Activated CD4-positive, alpha-beta T cell treated with anti-CD3 and anti-CD28 coated beads for 48 hours (primary cell): ENCODE measurements around the gene GTSF1L.
A peak's percentile ranks its signal among the peaks of the same experiment; 100 is the strongest.

ENCODE experiments used
- DNase-seq: peaks from one replicate; pipeline ENCODE4 v3.0.0-alpha.2; 2020

The GTSF1L gene

GRCh38 chr20:43715511-43715910, 11.3 kb downstream of the GTSF1L start:
- DNase-seq = no peak

GRCh38 chr20:43715044-43715443, 11.8 kb downstream of the GTSF1L start:
- DNase-seq = no peak

DNA sequence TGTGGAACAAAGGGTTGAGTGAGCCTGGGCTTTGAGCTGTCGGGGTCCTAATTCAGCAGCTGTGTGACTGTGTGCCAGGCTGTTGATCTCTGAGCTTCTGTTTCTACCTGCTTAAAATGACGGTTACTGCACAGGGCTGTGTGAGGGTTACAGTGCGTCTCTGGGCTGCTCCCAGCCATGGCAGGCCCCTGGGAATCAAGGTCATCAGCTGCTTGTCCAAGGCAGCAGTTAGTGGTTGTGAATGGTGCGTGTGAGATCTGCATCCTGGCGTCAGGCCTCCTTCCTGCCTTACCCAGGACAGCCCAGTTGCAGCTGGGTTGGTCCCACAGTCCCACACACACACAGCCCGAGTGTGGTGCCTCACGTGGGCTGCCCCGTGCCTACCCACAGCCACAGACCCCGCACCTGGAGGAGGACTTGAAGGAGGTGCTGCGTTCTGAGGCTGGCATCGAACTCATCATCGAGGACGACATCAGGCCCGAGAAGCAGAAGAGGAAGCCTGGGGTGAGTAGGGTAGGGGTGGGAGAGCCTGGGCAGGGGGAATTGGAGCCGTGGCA, 15.6 kb downstream of the GTSF1L start:
- DNase-seq = no peak

DNA sequence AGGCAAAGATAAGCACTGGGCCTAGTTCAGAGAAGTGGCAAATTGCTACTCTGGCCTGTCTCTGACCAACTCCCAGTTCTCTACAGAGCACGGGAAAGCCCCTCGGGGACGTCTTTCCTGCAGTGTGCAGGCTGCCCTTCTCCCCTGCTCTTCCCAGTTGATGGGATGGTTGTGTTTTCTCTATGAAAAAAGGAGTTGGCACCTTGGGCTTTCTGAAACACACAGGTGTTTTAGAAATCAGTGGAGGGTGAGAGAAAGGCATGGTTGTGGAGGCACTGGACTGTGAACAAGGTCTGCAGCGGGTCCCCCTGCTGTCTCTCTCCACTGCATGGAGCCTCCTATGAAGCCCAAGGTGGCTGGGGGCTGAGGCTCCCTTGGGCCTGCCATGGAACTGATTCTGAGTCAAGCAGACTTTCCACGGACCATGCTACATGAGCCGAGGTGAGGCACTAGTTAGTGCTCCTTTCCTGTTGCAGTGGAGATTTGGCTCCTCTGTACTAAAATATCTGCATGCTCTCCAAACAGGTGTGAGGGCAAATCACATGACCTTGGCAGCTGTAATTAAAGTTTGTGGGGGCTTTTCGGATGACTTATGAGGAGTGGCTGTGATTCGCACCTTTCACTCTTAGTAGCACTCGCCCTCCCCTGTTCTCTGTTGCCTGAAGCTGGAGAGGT, 16.3 kb downstream of the GTSF1L start:
- DNase-seq = no peak

GRCh38 chr20:43702502-43702901, 24.3 kb downstream of the GTSF1L start:
- DNase-seq = no peak

- DNase-seq = no peak
These were observed 26.2 kb downstream of the GTSF1L start for GRCh38 chr20:43700627-43701026.

DNA sequence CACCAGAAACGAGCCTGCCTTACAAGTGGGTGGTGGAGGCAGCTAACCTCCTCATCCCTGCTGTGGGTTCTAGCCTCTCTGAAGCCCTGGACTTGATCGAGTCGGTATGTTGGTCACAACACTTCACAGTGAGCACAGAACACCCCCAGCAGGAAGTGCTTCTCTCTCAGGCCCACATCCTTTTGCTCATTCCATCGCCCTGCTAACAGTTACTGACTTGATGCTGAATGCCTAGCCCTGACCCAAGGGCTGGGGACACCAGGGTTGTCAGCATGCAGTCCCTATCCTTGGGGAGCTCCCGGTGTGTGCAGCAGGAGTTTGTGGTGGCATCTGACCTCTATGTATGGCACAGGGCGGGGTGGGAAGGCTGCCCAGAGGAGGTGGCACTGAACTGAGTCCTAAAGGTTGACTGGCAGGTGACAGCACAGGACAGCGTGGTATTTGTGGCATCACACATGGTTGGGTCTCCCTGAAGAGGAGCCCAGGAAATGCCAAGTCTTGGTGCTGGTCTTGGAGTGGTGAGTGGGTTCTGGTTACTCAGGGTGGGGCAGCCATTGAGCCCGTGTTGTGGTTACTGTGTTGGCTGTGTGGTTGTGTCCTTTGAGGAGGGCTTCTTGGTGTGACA, 26.7 kb downstream of the GTSF1L start:
- no peak for DNase-seq

GRCh38 chr20:43695571-43695970, 31.2 kb downstream of the GTSF1L start:
- DNase-seq = no peak

GRCh38 chr20:43694763-43695162, 32.0 kb downstream of the GTSF1L start:
- DNase-seq = no peak

DNA sequence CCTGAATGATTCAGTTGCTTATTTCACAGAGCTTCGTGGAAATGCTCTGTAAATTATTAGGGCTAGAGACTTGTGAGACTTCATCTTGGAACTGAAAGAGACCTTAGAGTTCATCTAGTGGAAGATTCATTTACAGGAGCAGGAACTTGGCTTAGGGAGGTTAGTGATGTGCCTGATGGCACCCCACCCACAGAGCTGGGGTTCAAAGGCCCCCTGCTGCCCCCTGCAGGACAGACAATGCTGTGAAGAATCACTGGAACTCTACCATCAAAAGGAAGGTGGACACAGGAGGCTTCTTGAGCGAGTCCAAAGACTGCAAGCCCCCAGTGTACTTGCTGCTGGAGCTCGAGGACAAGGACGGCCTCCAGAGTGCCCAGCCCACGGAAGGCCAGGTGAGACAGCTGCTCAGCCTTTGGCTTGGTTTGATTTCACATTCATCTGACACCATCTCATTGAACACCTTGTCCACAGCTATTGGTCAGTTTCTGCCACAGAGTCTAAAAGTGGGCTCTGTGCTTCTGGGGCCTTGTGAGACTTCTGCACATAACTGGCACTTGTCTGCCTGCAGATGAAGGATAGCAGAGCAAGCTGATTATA, 34.8 kb downstream of the GTSF1L start:
- DNase-seq = peak; percentile 79

GRCh38 chr20:43690943-43691598, 35.7 kb downstream of the GTSF1L start:
- no peak for DNase-seq

GRCh38 chr20:43689165-43689564, 37.6 kb downstream of the GTSF1L start:
- DNase-seq = peak; percentile 17

DNA sequence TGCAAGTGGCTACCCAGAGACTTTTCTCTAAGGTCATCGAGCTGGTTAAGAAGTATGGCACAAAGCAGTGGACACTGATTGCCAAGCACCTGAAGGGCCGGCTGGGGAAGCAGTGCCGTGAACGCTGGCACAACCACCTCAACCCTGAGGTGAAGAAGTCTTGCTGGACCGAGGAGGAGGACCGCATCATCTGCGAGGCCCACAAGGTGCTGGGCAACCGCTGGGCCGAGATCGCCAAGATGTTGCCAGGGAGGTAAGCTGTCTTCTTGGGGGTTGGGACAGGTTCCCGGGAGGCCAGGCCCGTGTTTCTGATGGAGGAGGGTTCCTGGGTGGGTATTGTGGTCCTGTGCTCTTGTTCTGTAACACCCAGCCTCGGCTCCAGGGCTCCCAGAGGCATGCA, 40.0 kb downstream of the GTSF1L start:
- no peak for DNase-seq

GRCh38 chr20:43682446-43682845, 44.4 kb downstream of the GTSF1L start:
- DNase-seq = no peak

DNA sequence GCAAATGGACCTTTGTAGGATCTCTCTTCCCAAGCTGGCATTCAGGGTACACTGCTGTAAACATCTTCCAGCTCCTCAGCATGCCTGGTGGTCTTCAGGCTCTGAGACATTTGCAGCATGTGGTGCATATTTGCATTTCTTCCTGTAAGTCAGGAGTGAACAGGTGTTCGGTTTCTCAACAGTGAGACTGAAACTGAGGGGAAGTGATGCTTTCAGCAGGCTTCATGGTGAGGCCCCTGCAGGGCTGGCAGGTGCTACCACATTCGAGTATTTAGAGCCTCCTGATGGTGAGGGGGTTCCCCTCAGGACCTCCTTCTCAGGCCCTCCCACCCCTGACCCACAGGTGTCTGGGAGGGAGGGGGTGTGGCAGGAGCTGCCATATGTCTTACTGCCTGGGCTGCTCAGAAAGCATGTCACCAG, 44.8 kb downstream of the GTSF1L start:
- no peak for DNase-seq

DNA sequence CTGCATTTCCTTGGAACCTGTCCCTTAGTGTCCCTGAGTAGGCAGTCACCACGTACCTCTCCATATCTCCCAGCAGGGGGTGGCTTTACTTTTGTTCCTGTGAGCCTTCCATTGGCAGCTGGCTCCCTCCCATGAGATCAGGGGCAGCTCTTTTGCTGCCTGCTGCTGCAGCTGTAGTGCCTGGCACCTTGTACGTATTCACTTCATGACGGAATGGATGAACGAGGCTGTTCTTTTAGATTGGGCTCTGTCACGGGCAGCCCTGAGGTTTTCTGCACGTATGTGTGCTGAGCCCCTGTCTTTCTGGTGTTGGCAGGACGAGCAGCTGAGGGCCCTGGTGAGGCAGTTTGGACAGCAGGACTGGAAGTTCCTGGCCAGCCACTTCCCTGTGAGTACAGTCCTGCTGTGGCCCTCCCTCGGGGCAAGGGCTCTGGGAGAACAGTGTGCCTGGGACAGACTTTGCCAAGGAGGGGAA, 45.3 kb downstream of the GTSF1L start:
- no peak for DNase-seq

GRCh38 chr20:43680981-43681380, 45.8 kb downstream of the GTSF1L start:
- DNase-seq = no peak

DNA sequence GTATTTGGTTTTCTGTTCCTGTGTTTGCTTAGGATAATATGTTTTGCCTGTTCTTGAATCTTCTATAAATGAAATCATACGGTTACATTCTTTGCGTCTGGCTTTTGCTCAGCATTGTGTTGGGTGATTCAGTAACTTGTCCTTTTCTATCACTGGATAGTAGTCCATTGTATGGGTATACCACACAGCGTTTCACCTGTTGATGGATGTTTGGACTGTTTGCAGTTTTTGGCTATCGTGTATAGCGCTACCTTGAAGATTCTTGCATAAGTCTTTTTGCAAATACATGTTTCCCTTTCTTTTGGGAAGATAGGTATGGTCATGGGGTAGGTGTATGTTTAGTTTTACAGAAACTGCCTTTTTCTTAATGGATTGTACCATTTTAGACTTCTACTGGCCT, 50.4 kb downstream of the GTSF1L start:
- DNase-seq = no peak
